Measurements from ENCODE around the gene SOS1. TPM values are rescaled to one million over a fixed set of nuclear protein-coding genes. Genes with fewer than 3 reads are reported as not detected.

Gene SOS1
- polyA plus RNA-seq, 1 of the 3 experiments (the other 2 are of a cell fraction) = 12.8 TPM

DNA sequence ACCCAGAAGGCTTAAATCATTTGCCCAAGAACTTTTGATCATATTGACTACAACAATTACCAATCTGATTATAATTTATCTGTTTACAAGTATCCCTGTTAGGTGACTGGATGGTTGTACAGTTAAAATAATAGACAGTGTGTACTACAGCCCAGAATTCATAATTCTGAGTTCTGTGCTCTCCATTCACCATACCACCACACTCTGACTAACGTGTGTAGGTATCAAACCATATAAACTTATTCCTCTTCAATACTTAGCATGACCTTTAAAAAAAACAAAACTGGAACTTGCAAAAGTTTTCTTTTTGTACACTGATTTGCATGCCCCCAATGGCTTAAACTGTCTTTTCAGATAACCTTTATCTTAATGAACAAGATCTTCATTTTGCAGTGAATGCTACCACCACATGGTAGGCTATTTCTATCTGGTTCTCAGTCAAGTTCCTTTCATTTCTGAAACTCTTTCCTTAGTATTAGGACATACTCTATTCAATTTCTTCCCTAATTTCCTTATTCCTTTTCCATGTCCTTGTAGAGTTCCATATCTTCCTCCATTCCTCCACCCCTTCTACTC lies 50.9 kb downstream of the SOS1 start (continued):
- TF ChIP-seq, protein P1, sequence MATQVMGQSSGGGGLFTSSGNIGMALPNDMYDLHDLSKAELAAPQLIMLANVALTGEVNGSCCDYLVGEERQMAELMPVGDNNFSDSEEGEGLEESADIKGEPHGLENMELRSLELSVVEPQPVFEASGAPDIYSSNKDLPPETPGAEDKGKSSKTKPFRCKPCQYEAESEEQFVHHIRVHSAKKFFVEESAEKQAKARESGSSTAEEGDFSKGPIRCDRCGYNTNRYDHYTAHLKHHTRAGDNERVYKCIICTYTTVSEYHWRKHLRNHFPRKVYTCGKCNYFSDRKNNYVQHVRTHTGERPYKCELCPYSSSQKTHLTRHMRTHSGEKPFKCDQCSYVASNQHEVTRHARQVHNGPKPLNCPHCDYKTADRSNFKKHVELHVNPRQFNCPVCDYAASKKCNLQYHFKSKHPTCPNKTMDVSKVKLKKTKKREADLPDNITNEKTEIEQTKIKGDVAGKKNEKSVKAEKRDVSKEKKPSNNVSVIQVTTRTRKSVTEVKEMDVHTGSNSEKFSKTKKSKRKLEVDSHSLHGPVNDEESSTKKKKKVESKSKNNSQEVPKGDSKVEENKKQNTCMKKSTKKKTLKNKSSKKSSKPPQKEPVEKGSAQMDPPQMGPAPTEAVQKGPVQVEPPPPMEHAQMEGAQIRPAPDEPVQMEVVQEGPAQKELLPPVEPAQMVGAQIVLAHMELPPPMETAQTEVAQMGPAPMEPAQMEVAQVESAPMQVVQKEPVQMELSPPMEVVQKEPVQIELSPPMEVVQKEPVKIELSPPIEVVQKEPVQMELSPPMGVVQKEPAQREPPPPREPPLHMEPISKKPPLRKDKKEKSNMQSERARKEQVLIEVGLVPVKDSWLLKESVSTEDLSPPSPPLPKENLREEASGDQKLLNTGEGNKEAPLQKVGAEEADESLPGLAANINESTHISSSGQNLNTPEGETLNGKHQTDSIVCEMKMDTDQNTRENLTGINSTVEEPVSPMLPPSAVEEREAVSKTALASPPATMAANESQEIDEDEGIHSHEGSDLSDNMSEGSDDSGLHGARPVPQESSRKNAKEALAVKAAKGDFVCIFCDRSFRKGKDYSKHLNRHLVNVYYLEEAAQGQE (IDR thresholded peaks at IDR 0.05; ENCODE audit: low read depth, low read length) = no peak
- TF ChIP-seq EP300 (IDR thresholded peaks at IDR 0.05; ENCODE audit: borderline replicate concordance in 1 of 2, low read depth in 1 of 2, low read length in 1 of 2) = no peak
- no peak for TF ChIP-seq SMC3 (IDR thresholded peaks at IDR 0.05; ENCODE audit: low read depth, low read length)
- no peak for TF ChIP-seq RFX5 (IDR thresholded peaks at IDR 0.05; ENCODE audit: low read length)
- no peak for TF ChIP-seq ELF1 (IDR thresholded peaks at IDR 0.05)
- no peak for TF ChIP-seq NFIC (IDR thresholded peaks at IDR 0.05; ENCODE audit: borderline replicate concordance)

DNA sequence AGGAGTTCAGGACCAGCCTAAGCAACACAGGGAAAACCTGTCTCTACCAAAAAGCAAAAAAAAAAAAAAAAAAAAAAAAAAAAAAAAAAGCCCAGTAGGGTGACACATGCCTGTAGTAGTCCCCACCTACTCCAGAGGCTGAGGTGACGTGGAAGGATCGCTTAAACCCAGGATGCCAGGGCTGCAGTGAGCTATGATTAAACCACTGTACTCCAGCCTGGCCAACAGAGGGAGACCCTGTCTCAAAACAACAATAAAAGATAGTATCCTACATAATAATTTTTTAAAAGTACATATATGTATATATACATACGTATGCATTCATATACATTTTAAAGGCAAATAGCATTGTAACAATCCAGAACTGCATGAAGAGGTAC lies 51.7 kb downstream of the SOS1 start:
- H3K27ac ChIP-seq (ENCODE audit: low read depth in 2 of 2, low read length in 1 of 2) = no peak overlapping the region
- H3K4me2 ChIP-seq = no peak overlapping the region
- ChIA-PET CTCF (interaction anchor here (0.6 to 16.2 kb wide), 7 partner anchors 10 to 161 kb away, joined by 3 to 300 read pairs (median 3); partner anchors contain the start of gene SOS1), POLR2A (interaction anchor here (0.7 kb wide), 1 partner anchor 428 kb away, joined by 8 read pairs; no protein-coding TSS in a partner anchor)
- no peaks in the 10 kb centered on the region for H3K27me3 ChIP-seq (ENCODE audit: insufficient read depth)
- H2AFZ ChIP-seq (ENCODE audit: low read depth) = no peak overlapping the region
- H3K4me1 ChIP-seq (ENCODE audit: control insufficient read depth in 1 of 2, insufficient read depth in 2 of 2, low read depth in 1 of 2, low read length in 1 of 2) = no peaks in the 10 kb centered on the region
- DNase-seq = no peak
- TF ChIP-seq RAD21 (IDR thresholded peaks at IDR 0.05; ENCODE audit: low read length) = peak; percentile 48
- TF ChIP-seq JUND (IDR thresholded peaks at IDR 0.05) = no peak
- TF ChIP-seq IRF3 (IDR thresholded peaks at IDR 0.05; ENCODE audit: low read depth, low read length) = no peak
- H3K4me3 ChIP-seq (ENCODE audit: low read depth in 2 of 2, low read length in 1 of 2) = no peak overlapping the region
- H3K79me2 ChIP-seq (ENCODE audit: insufficient read depth) = peaks cover 48% of the 10 kb centered on the region
- H3F3A ChIP-seq (replicated peaks; ENCODE audit: insufficient read depth) = no peaks in the 10 kb centered on the region
- 90% methylated on average over 3 of the region's 3 CpGs for WGBS (ENCODE audit: low lambda C conversion rate)
- peaks cover 18% of the 10 kb centered on the region for H4K20me1 ChIP-seq (ENCODE audit: insufficient read depth)
- H3K9me2 ChIP-seq = no peaks in the 10 kb centered on the region
- H3K9ac ChIP-seq = no peak overlapping the region
- H3K36me3 ChIP-seq (replicated peaks in 1 of 2; ENCODE audit: control insufficient read depth in 1 of 2, insufficient read depth in 2 of 2, low read length in 1 of 2) = peaks cover 9 to 16% of the 10 kb centered on the region in 2 experiments
- no peaks in the 10 kb centered on the region for H3K9me3 ChIP-seq
